ENCODE results near the gene C1GALT1C1.

GRCh38 chrX:120612086-120612485 lies 17.8 kb downstream of the C1GALT1C1 start:
- TF ChIP-seq CTCF (IDR thresholded peaks at IDR 0.05; ENCODE audit: insufficient read depth, low read length): no peak
- TF ChIP-seq REST (IDR thresholded peaks at IDR 0.05; ENCODE audit: insufficient replicate concordance, low read depth): no peak
- no peak for TF ChIP-seq POLR2AphosphoS5 (IDR thresholded peaks at IDR 0.05; ENCODE audit: low read depth)
- TF ChIP-seq SPI1 (IDR thresholded peaks at IDR 0.05; ENCODE audit: borderline replicate concordance, low read depth): no peak
- TF ChIP-seq GABPA (IDR thresholded peaks at IDR 0.05; ENCODE audit: low read depth): no peak
